Lower leg skin (tissue), 4 donors: ENCODE results near the gene LAPTM4A. TPM values are rescaled to one million over a fixed set of nuclear protein-coding genes. Genes with fewer than 3 reads are reported as not detected.
A peak's percentile ranks its signal among the peaks of the same experiment; 100 is the strongest.

Experiments
- DNase-seq, 2 donors: peaks; one replicate each; pipeline ENCODE4 v3.0.0-alpha.2; 2019; ENCODE audit warnings: low spot score in 2 of 2
- H3K4me3 ChIP-seq: fragments of 200-600 bp; sonication (generic); 2 replicates; pipeline ENCODE4 v1.5.1; 2017; ENCODE audit warnings: mild to moderate bottlenecking, low read depth; ENCODE audit not compliant: poor library complexity, severe bottlenecking
- CTCF ChIP-seq, 3 donors: fragments of 450-650 bp; IDR thresholded peaks; one replicate each; pipeline ENCODE4 v1.5.1; 2016; ENCODE audit warnings: antibody characterized with exemption in 3 of 3, mild to moderate bottlenecking in 3 of 3, moderate library complexity in 2 of 3
- POLR2A ChIP-seq, 2 donors: fragments of 450-650 bp; IDR thresholded peaks; one replicate each; pipeline ENCODE4 v1.6.1; 2016 to 2017; ENCODE audit warnings: antibody characterized with exemption in 2 of 2, mild to moderate bottlenecking in 1 of 2, moderate library complexity in 1 of 2
- WGBS, 2 donors: methylation state at CpG; one replicate each; pipeline ENCODE4 v1.1.5; 2018; 5-methylcytosine and 5-hydroxymethylcytosine counted together
- intact Hi-C: fragments of 100-400 bp; cut with DNase I; formaldehyde crosslinking; loops from one replicate; pipeline ENCODE4 v1.15.0; 2023; ENCODE audit warnings: low total_unique reads
- total RNA-seq, 4 donors: library from RNA; depleted of rRNA; stranded (reverse); fragments of >200 nt; gene quantifications; one replicate each; pipeline ENCODE4 v1.1.0, GENCODE V29; 2016

LAPTM4A gene
- total RNA-seq, 4 donors from 2014 or later, result 102 to 139 (median 119) TPM

- intact Hi-C loops, result no loop called here
- no peak overlapping the region for H3K4me3 ChIP-seq
- TF ChIP-seq CTCF (IDR thresholded peaks at IDR 0.05) (no peak), POLR2A (IDR thresholded peaks at IDR 0.05) (no peak)
- 76 to 79% methylated on average over 3 of the region's 3 CpGs for WGBS, 2 donors
- no peak for DNase-seq
Measured at GRCh38 chr2:20061476-20061875, 10.0 kb upstream of the LAPTM4A start.

GRCh38 chr2:20060106-20060505 lies 8.7 kb upstream of the LAPTM4A start:
- TF ChIP-seq POLR2A (IDR thresholded peaks at IDR 0.05) (no peak), CTCF (IDR thresholded peaks at IDR 0.05) (no peak)
- WGBS, 2 donors, result 81 to 91% methylated on average over 1 of the region's 1 CpG
- intact Hi-C loops, result no loop called here
- DNase-seq, result no peak
- no peak overlapping the region for H3K4me3 ChIP-seq

- 87 to 92% methylated on average over 1 of the region's 1 CpG for WGBS, 2 donors
- intact Hi-C loops, result no loop called here
- TF ChIP-seq POLR2A (IDR thresholded peaks at IDR 0.05) (no peak), CTCF (IDR thresholded peaks at IDR 0.05) (no peak)
- DNase-seq, result no peak
- no peak overlapping the region for H3K4me3 ChIP-seq
Measured at GRCh38 chr2:20057268-20057667, 5.8 kb upstream of the LAPTM4A start.

- intact Hi-C loops, result no loop called here
- 92 to 93% methylated on average over 3 of the region's 3 CpGs for WGBS, 2 donors
- TF ChIP-seq CTCF (IDR thresholded peaks at IDR 0.05) (no peak), POLR2A (IDR thresholded peaks at IDR 0.05) (no peak)
- no peak for DNase-seq
- no peak overlapping the region for H3K4me3 ChIP-seq
Measured at GRCh38 chr2:20054931-20055330, 3.5 kb upstream of the LAPTM4A start.

- intact Hi-C loops, result no loop called here
- 89 to 94% methylated on average over 6 of the region's 6 CpGs for WGBS, 2 donors
- H3K4me3 ChIP-seq, result no peak overlapping the region
- TF ChIP-seq POLR2A (IDR thresholded peaks at IDR 0.05), result no peak
- no peak for TF ChIP-seq CTCF (IDR thresholded peaks at IDR 0.05)
- DNase-seq, result no peak
Measured at GRCh38 chr2:20054119-20054518, 2.7 kb upstream of the LAPTM4A start.

GRCh38 chr2:20052861-20053281 lies 1.4 kb upstream of the LAPTM4A start:
- no peak overlapping the region for H3K4me3 ChIP-seq
- WGBS, 2 donors, result 7 to 11% methylated on average over 5 of the region's 5 CpGs
- TF ChIP-seq POLR2A (IDR thresholded peaks at IDR 0.05) (no peak), CTCF (IDR thresholded peaks at IDR 0.05) (no peak)
- peak; percentile 86 to 94 for DNase-seq
- intact Hi-C loops, result no loop called here
